Neural cell (in vitro differentiated cells): ENCODE results near the gene CTNNA2.

Source experiments
- EP300 ChIP-seq: fragments of 450-650 bp; conservative IDR thresholded peaks from 2 replicates; pipeline ENCODE4 v1.6.1; 2014; ENCODE audit warnings: antibody characterized with exemption, mild to moderate bottlenecking, moderate library complexity; ENCODE audit not compliant: poor library complexity, severe bottlenecking
- EZH2 ChIP-seq: fragments of 200-600, 300-800 bp; shearing (Covaris generic), sonication (generic); IDR thresholded peaks from 2 replicates; pipeline ENCODE4 v1.6.1; 2014; ENCODE audit warnings: antibody characterized with exemption, low read length, borderline replicate concordance, mild to moderate bottlenecking; ENCODE audit not compliant: insufficient read depth, poor library complexity, severe bottlenecking
- MXI1 ChIP-seq: fragments of 450-650 bp; conservative IDR thresholded peaks from 2 replicates; pipeline ENCODE4 v1.6.1; 2014; ENCODE audit warnings: antibody characterized with exemption, mild to moderate bottlenecking; ENCODE audit not compliant: poor library complexity, severe bottlenecking
- POLR2AphosphoS5 ChIP-seq: IDR thresholded peaks from 2 replicates; pipeline ENCODE4 v1.6.1; 2012
- RAD21 ChIP-seq: fragments of 450-650 bp; conservative IDR thresholded peaks from 2 replicates; pipeline ENCODE4 v1.6.1; 2014; ENCODE audit warnings: antibody characterized with exemption, mild to moderate bottlenecking, moderate library complexity
- SMC3 ChIP-seq: fragments of 450-650 bp; conservative IDR thresholded peaks from 2 replicates; pipeline ENCODE4 v1.6.1; 2014; ENCODE audit warnings: antibody characterized with exemption, mild to moderate bottlenecking, moderate library complexity; ENCODE audit not compliant: poor library complexity
- TF ChIP-seq, protein P1 (sequence below): fragments of 450-650 bp; IDR thresholded peaks from 2 replicates; pipeline ENCODE4 v1.5.1; 2014; ENCODE audit warnings: antibody characterized with exemption, mild to moderate bottlenecking, moderate library complexity; ENCODE audit not compliant: poor library complexity, severe bottlenecking

DNA sequence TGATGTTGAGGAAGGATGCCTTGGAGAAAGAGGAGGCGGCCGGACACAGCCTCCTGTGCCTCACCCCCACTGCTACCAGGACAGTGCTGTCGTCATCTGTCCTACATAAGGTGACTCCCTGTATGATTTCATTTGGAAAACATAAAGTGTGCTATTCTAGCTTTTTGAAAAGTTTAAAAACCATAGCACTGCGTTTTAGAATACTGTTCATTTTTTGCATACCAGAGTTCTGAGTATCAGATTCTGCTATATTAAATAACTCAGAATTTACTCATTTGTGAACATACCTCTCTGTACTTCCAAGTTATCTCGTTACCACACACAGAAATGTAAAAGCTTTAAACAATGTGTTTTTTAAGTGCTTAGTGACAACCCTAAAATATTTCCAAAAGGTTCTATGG, 488.9 kb downstream of the CTNNA2 start:
- TF ChIP-seq, protein P1, sequence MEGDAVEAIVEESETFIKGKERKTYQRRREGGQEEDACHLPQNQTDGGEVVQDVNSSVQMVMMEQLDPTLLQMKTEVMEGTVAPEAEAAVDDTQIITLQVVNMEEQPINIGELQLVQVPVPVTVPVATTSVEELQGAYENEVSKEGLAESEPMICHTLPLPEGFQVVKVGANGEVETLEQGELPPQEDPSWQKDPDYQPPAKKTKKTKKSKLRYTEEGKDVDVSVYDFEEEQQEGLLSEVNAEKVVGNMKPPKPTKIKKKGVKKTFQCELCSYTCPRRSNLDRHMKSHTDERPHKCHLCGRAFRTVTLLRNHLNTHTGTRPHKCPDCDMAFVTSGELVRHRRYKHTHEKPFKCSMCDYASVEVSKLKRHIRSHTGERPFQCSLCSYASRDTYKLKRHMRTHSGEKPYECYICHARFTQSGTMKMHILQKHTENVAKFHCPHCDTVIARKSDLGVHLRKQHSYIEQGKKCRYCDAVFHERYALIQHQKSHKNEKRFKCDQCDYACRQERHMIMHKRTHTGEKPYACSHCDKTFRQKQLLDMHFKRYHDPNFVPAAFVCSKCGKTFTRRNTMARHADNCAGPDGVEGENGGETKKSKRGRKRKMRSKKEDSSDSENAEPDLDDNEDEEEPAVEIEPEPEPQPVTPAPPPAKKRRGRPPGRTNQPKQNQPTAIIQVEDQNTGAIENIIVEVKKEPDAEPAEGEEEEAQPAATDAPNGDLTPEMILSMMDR: no peak
- no peak for TF ChIP-seq RAD21
- no peak for TF ChIP-seq EP300
- no peak for TF ChIP-seq POLR2AphosphoS5
- no peak for TF ChIP-seq MXI1
- TF ChIP-seq EZH2: no peak
- TF ChIP-seq SMC3: no peak
